NCI-H1930 (cell line): ENCODE data around the gene DUSP21.
"Not testable (repeated sequence)": the region's sequence is repeated elsewhere in the genome, so short reads cannot be mapped to it uniquely, and the experiment has no call there.

ENCODE experiments used
- DNase-seq, 2 experiments: peaks; one replicate each; lab custom pipeline; 2025; lab: John Stamatoyannopoulos, UW

The DUSP21 gene

DNA sequence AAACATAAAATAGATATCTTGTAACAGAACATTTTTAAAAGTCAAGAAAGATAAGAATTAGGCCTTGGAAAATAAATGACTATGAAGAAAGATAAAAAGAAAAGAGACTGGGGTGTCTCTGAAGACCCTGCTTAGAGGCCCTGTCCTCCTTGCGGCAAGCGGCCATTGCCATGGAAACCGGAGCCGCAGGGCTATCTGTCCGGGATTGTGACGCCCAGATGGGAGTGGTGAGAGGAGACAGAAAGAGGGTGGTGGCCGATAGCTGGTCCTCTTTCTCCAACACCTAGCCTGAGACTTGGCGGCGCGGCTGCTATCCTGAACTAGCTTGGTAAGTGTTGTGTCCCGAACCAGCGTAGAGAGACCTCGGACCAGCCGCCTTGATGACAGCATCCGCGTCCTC lies at the start of gene DUSP21:
Gene DUSP21, plus strand, starts transcription at position 269 of the 400 bp plus-strand sequence. Its CDS starts 112 bp downstream, at position 381.
- DNase-seq = no peak

DNA sequence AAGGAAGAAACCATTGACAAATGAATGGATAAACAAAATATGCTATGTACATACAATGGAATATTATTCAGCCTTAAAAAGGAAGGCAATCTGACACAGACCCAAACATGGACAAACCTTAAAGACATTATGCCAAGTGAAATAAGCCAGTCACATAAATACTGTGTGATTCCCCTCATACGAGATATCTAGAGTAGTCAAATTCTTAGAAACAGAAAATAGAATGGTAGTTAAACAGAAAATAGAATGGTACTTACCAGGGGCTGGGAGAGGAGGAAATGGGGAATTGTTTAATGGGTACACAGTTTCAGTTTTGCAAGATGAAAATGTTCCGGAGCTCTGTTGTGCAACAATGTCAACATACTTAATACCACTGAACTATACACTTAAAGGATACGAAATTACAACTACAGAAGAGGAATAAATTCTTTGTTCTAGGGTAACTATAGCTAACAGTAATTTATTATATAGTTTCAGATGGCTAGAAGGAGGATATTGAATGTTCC lies 47.8 kb upstream of the DUSP21 start:
- no peak for DNase-seq

DNA sequence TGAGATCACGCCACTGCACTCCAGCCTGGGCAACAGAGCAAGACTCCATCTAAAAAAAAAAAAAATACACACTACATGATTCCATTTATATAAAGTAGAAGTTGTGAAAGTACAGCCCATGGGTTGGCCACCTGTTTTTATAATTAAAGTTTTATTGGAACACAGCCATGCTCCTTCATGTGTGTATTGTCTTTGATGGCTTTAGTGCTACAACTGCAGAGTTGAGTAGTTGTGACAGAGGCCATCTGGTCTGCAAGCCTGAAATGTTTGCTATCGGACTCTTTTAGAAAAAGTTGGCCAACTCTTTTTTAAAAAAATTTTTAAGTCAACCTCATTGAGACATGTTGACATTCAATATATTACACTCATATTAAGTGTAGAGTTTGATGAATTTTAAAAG lies 41.2 kb upstream of the DUSP21 start:
- DNase-seq = no peak

GRCh38 chrX:44815681-44816080 lies 28.1 kb upstream of the DUSP21 start:
- no peak for DNase-seq

GRCh38 chrX:44816367-44816766 lies 27.5 kb upstream of the DUSP21 start:
- DNase-seq = no peak

GRCh38 chrX:44817029-44817428 lies 26.8 kb upstream of the DUSP21 start:
- no peak for DNase-seq

DNA sequence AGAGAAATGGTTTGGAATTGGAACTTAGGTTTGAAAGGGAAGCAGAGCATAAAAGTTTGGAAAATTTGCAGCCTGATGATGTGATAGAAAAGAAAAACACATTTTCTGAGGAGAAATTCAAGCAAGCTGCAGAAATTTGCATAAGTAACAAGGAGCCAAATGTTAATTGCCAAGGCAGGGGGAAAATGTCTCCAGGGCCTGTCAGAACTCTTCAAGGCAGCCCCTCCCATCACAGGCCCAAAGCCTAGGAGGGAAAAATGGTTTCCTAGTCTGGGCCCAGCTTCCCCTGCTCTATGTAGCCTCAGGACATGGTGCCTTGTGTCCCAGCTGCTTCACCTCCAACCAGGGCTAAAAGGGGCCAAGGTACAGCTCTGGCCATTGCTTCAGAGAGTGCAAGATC lies 21.2 kb upstream of the DUSP21 start:
- no peak for DNase-seq

DNA sequence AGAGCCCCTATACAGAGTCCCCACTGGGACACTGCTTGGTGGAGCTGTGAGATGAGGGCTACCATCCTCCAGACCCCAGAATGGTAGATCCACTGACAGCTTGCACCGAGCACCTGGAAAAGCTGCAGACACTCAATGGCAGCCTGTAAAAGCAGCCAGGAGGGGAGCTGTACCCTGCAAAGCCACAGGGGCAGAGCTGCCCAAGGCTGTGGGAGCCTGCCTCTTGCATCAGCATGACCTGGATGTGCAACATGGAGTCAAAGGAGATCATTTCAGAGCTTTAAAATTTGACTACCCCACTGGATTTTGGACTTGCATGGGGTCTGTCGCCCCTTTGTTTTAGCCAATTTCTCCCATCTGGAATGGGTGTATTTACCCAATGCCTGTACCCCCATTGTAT lies 20.6 kb upstream of the DUSP21 start:
- not testable (repeated sequence) for DNase-seq

DNA sequence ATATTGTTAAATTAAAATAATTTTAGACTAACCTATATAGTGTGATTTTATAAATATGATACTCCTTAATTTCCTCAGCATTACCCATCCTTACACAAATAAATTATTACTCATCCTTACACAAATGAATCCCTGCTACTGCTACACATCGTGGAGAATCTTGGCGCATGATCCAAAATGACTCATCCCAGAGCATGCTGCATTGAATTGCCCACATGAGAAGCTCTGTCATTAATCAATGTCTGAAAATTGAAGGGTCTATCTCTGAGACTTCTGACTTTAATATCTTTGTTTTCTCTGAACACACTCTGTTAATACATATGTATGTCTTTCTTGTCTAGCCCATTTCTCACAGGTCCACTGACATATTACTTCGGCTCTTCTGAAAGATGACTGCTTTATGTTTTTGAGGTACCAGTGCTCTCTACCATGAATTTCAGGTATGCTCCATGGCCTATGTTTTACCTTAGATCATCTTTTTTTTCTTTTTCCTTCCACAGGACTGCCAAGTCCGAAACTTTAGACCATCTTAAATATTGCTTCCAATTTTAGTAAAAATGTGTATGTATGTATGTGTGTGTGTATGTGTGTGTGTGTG lies 15.7 kb upstream of the DUSP21 start:
- DNase-seq = no peak

DNA sequence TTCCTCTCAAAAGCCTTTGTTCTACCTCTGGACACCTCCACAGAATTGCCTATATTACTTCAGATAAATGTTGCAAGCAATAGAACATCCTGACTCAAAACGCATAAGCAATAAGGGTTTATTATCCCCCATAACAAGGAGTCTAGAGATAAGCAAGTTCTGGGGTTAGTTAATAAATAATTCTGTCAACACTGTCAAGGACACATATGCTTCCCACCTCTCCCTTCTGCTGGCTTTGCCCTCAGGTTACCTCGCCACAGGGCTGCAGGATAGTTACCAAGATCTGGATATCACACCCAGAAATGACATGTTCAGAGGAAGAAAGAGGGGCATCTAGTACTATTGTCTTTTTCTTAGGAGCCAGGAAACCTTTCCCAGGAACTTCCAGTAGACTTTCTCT lies 14.0 kb upstream of the DUSP21 start:
- no peak for DNase-seq

DNA sequence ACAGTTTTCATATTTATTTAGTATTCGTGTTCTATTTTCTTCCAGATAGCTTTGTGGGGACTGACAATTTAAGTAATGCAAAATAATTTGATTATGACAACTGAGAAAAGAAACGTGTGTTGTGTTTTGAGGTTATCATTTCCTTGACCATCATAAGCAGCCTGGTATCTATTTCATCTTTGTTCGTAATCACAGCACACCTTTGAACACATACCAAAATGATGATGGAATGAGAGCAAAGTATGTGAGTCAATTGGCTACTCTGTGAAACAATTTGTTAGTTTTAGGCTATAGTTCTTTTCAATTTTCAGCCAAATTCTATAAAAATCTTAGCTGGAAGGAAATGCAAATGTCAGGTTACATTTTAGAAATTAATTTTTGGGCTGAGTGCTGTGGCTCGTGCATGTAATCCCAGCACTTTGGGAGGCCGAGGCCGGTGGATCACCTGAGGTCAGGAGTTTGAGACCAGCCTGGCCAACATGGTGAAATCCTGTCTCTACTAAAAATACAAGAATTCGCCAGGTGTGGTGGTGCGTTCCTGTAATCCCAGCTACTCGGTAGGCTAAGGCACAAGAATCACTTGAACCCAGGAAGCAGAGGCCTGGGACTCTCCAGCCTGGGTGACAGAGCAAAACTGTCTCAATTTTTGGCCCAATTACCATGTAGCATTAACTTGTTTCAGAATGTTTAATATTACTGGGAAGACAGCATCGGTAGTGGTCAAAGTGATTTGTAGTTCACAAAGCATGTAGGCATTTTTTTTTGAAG lies 1.1 kb upstream of the DUSP21 start:
- no peak for DNase-seq

- DNase-seq = no peak
Measured at GRCh38 chrX:44843318-44843702, 511 bp upstream of the DUSP21 start.

GRCh38 chrX:44844204-44844603 lies 383 bp downstream of the DUSP21 start:
- DNase-seq = no peak

DNA sequence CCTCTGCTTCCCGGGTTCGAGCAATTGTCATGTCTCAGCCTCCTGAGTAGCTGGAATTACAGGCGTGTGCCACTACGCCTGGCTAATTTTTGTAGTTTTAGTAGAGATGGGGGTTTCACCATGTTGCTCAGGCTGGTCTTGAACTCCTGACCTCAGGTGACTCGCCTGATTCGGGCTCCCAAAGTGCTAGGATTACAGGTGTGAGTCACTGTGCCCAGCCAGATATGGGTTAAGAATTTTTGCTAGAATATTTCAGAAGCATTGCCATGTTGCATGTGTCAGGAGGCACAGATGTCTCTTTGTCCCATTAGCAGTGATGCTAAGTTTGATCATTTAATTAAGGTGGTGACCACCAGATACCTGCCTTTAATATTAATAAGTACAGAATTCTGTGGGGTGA lies 7.1 kb downstream of the DUSP21 start:
- not testable (repeated sequence) for DNase-seq

DNA sequence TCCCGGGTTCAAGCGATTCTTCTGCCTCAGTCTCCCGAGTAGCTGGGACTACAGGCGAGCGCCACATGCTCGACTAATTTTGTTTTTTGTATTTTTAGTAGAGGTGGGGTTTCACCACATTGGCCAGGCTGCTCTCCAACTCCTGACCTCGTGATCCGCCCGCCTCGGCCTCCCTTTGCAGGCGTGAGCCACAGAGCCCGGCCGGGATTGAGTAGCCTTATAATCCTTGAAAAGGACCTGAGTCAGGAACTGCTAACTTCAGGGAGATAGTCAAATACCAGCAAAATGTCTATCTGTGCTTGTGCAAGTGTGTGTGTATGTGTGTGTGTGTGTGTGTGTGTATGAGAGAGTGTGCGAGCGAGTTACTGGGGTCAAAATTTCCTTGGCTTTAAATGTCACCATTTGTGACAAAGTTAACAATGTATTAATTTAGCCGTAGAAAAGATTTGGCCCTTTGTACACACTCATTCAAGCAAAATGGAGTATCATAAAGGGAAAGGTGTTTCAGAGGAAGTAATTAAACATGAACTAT lies 27.4 kb downstream of the DUSP21 start:
- DNase-seq = no peak

GRCh38 chrX:44871931-44872820 lies 28.4 kb downstream of the DUSP21 start:
- peak in 1 of 2 experiments; percentile 19 for DNase-seq

DNA sequence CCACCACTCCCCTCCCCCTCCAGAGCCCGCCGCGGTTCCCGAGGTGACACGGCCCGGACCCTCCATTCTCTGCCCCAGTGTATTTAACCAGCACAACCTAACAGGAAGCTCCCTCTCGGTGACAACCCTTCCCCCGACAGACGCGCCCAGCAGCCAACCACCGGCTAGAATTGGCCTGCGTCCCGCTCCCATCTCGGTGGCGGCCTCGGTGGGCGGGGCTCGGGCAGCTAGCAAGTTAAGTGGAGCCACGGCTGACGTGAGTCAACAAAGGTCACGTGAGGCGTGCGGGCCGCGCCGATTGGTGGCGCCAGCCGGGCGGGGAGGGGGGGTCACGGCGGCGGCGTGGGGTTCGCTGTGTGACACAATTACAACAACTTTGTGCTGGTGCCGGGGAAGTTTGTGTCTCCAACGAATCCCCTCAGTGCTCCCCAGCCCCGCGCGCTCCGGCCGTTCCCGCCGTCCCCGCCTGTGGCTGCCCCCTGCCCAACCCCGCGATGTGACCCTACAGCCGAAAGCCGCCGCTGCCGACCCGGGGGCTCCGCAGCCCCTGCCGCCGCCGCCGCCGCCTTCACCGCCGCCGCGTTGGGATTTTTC lies 29.1 kb downstream of the DUSP21 start, which contains the start of gene KDM6A:
Gene KDM6A, plus strand, starts transcription at position 368 of the 594 bp plus-strand sequence. CDS start 364 bp downstream, outside the sequence.
- peak; percentile 91 to 93 for DNase-seq

GRCh38 chrX:44873415-44874276 lies 29.8 kb downstream of the DUSP21 start:
- no peak for DNase-seq

- DNase-seq = peak in 1 of 2 experiments; percentile 1
Measured at GRCh38 chrX:44874420-44875184, 30.8 kb downstream of the DUSP21 start.

DNA sequence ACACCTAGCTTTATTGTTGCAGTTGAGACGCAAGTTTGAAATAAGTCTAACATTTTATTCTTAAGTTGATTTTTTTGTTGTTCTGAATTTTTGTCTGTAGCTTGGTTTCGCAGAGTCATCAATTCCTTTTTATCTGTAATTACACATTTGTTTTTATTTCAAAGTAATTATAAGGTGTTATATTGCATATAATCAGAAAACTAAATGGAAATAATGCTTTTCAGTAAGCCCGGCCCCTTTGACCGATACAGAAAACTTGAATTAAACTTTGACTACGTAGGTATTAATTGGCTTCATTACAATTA lies 31.3 kb downstream of the DUSP21 start:
- DNase-seq = no peak
